ENCODE data around the gene NUAK1. TPM values are rescaled to one million over a fixed set of nuclear protein-coding genes. Genes with fewer than 3 reads are reported as not detected.

NUAK1 gene
- total RNA-seq, 2 donors from 2014 or later: 14.0 to 16.8 TPM

- H3K9ac ChIP-seq (ENCODE audit: extremely low read depth, low read length, poor library complexity, severe bottlenecking): no peak overlapping the region
- WGBS, 2 experiments (ENCODE audit: insufficient coverage in 1 of 2, insufficient read length in 1 of 2): 92% methylated on average over 1 of the region's 1 CpG; no CpG with 5 or more reads in 1 of the 2 experiments
These were observed 22.2 kb upstream of the NUAK1 start for GRCh38 chr12:106160915-106161314.

GRCh38 chr12:106157802-106158201 lies 19.0 kb upstream of the NUAK1 start:
- 88 to 99% methylated on average over 1 to 2 of the region's 2 CpGs for WGBS, 2 experiments (ENCODE audit: insufficient coverage in 1 of 2, insufficient read length in 1 of 2)
- H3K9me3 Mint-ChIP-seq: peaks cover 5% of the 10 kb centered on the region
- H3K27me3 ChIP-seq (ENCODE audit: control insufficient read depth, insufficient read depth, low read length, poor library complexity, severe bottlenecking): no peaks in the 10 kb centered on the region

More at GRCh38 chr12:106160915-106161314, 22.2 kb upstream of the NUAK1 start:
- H3K9me3 ChIP-seq (ENCODE audit: control insufficient read depth, low read length): peaks cover 6% of the 10 kb centered on the region
- TF ChIP-seq CTCF (conservative IDR thresholded peaks at IDR 0.05): no peak
- no peaks in the 10 kb centered on the region for H3K4me1 ChIP-seq (ENCODE audit: control insufficient read depth, insufficient read depth, low read length)
- Mint-ChIP-seq H3K27me3 (ENCODE audit: insufficient read depth) (peaks cover 1% of the 10 kb centered on the region), H3K36me3 (ENCODE audit: low read depth) (no peaks in the 10 kb centered on the region), H3K4me1 (no peaks in the 10 kb centered on the region), H3K4me3 (no peak overlapping the region), H3K27ac (no peak overlapping the region), H3K9me3 (peaks cover 5% of the 10 kb centered on the region)
- no peak overlapping the region for H3K4me3 ChIP-seq (ENCODE audit: low read length)
- H3K27me3 ChIP-seq (ENCODE audit: control insufficient read depth, insufficient read depth, low read length, poor library complexity, severe bottlenecking): no peaks in the 10 kb centered on the region
- no peak for DNase-seq
- H3K27ac ChIP-seq (ENCODE audit: low read depth, low read length): no peak overlapping the region
- H3K36me3 ChIP-seq (ENCODE audit: control insufficient read depth, insufficient read depth, low read length): no peaks in the 10 kb centered on the region

GRCh38 chr12:106154751-106155273 lies 16.1 kb upstream of the NUAK1 start:
- no peaks in the 10 kb centered on the region for H3K4me1 ChIP-seq (ENCODE audit: control insufficient read depth, insufficient read depth, low read length)
- H3K27ac ChIP-seq (ENCODE audit: low read depth, low read length): no peak overlapping the region
- H3K4me1 Mint-ChIP-seq: no peaks in the 10 kb centered on the region
- no peak overlapping the region for H3K27ac Mint-ChIP-seq
- H3K36me3 Mint-ChIP-seq (ENCODE audit: low read depth): no peaks in the 10 kb centered on the region
- H3K27me3 Mint-ChIP-seq (ENCODE audit: insufficient read depth): no peaks in the 10 kb centered on the region
- peak; percentile 4 for DNase-seq
- H3K9me3 ChIP-seq (ENCODE audit: control insufficient read depth, low read length): no peaks in the 10 kb centered on the region
- H3K4me3 Mint-ChIP-seq: no peak overlapping the region
- WGBS, 2 experiments (ENCODE audit: insufficient coverage in 1 of 2, insufficient read length in 1 of 2): 84 to 100% methylated on average over 3 of the region's 3 CpGs
- no peak overlapping the region for H3K9ac ChIP-seq (ENCODE audit: extremely low read depth, low read length, poor library complexity, severe bottlenecking)
- no peak overlapping the region for H3K4me3 ChIP-seq (ENCODE audit: low read length)
- no peaks in the 10 kb centered on the region for H3K27me3 ChIP-seq (ENCODE audit: control insufficient read depth, insufficient read depth, low read length, poor library complexity, severe bottlenecking)
- TF ChIP-seq CTCF (conservative IDR thresholded peaks at IDR 0.05): no peak
- H3K36me3 ChIP-seq (ENCODE audit: control insufficient read depth, insufficient read depth, low read length): no peaks in the 10 kb centered on the region
- no peaks in the 10 kb centered on the region for H3K9me3 Mint-ChIP-seq

More at GRCh38 chr12:106157802-106158201, 19.0 kb upstream of the NUAK1 start:
- Histone ChIP-seq H3K4me1 (ENCODE audit: control insufficient read depth, insufficient read depth, low read length) (no peaks in the 10 kb centered on the region), H3K36me3 (ENCODE audit: control insufficient read depth, insufficient read depth, low read length) (no peaks in the 10 kb centered on the region), H3K9me3 (ENCODE audit: control insufficient read depth, low read length) (peaks cover 6% of the 10 kb centered on the region), H3K27ac (ENCODE audit: low read depth, low read length) (no peak overlapping the region), H3K9ac (ENCODE audit: extremely low read depth, low read length, poor library complexity, severe bottlenecking) (no peak overlapping the region), H3K4me3 (ENCODE audit: low read length) (no peak overlapping the region)
- no peak overlapping the region for H3K27ac Mint-ChIP-seq
- no peak for TF ChIP-seq CTCF (conservative IDR thresholded peaks at IDR 0.05)
- no peaks in the 10 kb centered on the region for H3K27me3 Mint-ChIP-seq (ENCODE audit: insufficient read depth)
- no peak overlapping the region for H3K4me3 Mint-ChIP-seq
- no peaks in the 10 kb centered on the region for H3K4me1 Mint-ChIP-seq
- no peak for DNase-seq
- no peaks in the 10 kb centered on the region for H3K36me3 Mint-ChIP-seq (ENCODE audit: low read depth)

All from endodermal cell (in vitro differentiated cells).